Measurements from ENCODE around the gene ZNF878. TPM values are rescaled to one million over a fixed set of nuclear protein-coding genes. Genes with fewer than 3 reads are reported as not detected.
A peak's percentile ranks its signal among the peaks of the same experiment; 100 is the strongest.

Gene ZNF878
- polyA plus RNA-seq (2012; ENCODE audit: insufficient read length, low read depth), result not detected

DNA sequence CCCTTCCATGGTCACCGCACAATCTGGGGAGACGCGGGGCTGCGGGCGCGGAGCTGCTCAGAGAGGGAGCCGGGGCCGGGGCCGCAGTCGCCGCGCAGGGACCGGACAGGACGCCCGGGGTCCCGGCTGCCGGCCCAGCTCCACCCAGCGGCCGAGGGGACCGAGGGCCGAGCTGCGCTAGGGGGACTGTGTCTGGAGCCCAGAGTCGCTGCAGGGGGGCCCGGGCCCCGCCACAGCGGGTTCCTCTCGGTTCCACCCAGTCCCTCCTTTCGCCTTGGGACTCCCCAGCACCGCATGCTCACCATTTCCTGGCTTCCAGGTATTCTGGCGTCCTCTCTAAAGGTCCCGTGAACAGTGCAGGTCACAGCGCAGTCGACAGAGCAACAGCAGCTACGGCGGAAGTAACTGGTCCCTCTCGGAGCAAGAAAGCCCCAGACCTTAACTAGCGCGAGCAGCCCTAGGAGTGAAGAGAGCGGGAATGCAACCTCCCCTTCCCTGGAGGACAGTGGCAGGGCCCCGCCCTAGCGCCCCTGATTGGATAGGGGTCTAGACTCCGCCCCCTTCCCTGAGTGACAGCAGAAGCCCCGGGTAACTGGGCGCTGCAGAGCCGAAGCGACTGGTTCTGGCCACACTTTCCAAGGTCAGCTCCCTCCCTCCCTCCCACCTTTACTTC lies at the start of gene ZNF878:
ZNF878 (minus strand) TSS at position 465 of the 673 bp plus-strand sequence; CDS start at position 305, 160 bp downstream.
- peak; percentile 98; the same call in 1 of the 2 replicates for TF ChIP-seq TAF1 (IDR thresholded peaks at IDR 0.05; ENCODE audit: borderline replicate concordance, insufficient read depth, low read length)
- no peak for TF ChIP-seq FOXP2 (optimal IDR thresholded peaks at IDR 0.05; ENCODE audit: borderline replicate concordance, extremely low read depth, extremely low read length, insufficient read depth)
- TF ChIP-seq, protein P1, sequence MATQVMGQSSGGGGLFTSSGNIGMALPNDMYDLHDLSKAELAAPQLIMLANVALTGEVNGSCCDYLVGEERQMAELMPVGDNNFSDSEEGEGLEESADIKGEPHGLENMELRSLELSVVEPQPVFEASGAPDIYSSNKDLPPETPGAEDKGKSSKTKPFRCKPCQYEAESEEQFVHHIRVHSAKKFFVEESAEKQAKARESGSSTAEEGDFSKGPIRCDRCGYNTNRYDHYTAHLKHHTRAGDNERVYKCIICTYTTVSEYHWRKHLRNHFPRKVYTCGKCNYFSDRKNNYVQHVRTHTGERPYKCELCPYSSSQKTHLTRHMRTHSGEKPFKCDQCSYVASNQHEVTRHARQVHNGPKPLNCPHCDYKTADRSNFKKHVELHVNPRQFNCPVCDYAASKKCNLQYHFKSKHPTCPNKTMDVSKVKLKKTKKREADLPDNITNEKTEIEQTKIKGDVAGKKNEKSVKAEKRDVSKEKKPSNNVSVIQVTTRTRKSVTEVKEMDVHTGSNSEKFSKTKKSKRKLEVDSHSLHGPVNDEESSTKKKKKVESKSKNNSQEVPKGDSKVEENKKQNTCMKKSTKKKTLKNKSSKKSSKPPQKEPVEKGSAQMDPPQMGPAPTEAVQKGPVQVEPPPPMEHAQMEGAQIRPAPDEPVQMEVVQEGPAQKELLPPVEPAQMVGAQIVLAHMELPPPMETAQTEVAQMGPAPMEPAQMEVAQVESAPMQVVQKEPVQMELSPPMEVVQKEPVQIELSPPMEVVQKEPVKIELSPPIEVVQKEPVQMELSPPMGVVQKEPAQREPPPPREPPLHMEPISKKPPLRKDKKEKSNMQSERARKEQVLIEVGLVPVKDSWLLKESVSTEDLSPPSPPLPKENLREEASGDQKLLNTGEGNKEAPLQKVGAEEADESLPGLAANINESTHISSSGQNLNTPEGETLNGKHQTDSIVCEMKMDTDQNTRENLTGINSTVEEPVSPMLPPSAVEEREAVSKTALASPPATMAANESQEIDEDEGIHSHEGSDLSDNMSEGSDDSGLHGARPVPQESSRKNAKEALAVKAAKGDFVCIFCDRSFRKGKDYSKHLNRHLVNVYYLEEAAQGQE (IDR thresholded peaks at IDR 0.05; ENCODE audit: insufficient read depth in 1 of 2, low read depth in 2 of 2, low read length in 2 of 2), result peak in 1 of 2 experiments; percentile 61; a peak in 2 of 4 replicates
- no peak for TF ChIP-seq SIN3A (IDR thresholded peaks at IDR 0.05; ENCODE audit: borderline replicate concordance, insufficient read depth, low read length)
- TF ChIP-seq POLR2AphosphoS5 (IDR thresholded peaks at IDR 0.05; ENCODE audit: low read depth, low read length), result peak; percentile 98

DNA sequence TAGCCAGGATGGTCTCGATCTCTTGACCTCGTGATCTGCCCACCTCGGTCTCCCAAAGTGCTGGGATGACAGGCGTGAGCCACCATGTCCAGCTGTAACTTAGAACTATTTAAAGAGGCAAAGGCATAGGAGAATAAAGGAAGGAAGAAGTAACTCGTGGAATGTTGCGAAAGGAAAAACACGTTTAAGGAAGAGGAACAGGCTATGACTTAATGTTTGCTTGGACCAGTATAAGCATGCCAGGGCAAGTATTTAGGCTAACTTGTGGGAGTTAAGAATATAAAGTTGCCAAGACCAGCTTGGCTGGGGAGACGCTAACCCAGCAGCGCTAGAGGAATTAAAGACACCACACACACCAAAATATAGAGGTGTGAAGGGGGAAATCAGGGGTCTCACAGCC lies 45.3 kb upstream of the ZNF878 start:
- TF ChIP-seq FOXP2 (optimal IDR thresholded peaks at IDR 0.05; ENCODE audit: borderline replicate concordance, extremely low read depth, extremely low read length, insufficient read depth) (no peak), TAF1 (IDR thresholded peaks at IDR 0.05; ENCODE audit: borderline replicate concordance, insufficient read depth, low read length) (no peak), POLR2AphosphoS5 (IDR thresholded peaks at IDR 0.05; ENCODE audit: low read depth, low read length) (no peak), SIN3A (IDR thresholded peaks at IDR 0.05; ENCODE audit: borderline replicate concordance, insufficient read depth, low read length) (no peak)
- TF ChIP-seq, protein P1 (IDR thresholded peaks at IDR 0.05; ENCODE audit: insufficient read depth in 1 of 2, low read depth in 2 of 2, low read length in 2 of 2), result no peak

DNA sequence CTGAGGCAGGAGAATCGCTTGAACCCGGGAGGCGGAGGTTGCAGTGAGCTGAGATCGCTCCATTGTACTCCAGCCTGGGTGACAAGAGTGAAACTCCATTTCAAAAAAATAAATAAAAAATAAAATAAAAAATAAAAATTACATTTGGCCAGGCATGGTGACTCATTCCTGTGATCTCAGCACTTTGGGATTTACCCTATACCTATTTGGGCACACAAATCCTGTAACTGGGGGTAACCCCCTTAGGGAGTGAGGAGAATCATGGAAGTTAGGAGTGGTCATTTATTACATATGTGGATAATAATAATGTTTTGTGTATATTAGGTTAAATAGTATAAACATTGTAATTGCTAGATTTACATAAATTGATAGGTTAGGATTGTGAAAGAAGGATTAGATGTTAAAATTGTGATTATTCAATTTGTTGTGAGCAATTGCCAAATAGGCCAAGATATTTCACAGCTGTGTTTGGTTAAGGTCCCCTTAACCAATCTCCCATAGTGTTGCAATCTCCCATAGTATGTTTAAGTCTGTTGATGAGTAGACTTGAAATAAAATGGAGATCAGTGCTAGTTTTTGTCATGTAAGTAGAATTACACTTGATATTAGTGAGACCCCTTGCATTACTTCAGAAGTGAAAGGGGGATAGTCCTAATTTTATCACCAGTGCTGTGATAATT lies 42.5 kb upstream of the ZNF878 start:
- TF ChIP-seq POLR2AphosphoS5 (IDR thresholded peaks at IDR 0.05; ENCODE audit: low read depth, low read length), result no peak
- no peak for TF ChIP-seq TAF1 (IDR thresholded peaks at IDR 0.05; ENCODE audit: borderline replicate concordance, insufficient read depth, low read length)
- no peak for TF ChIP-seq FOXP2 (optimal IDR thresholded peaks at IDR 0.05; ENCODE audit: borderline replicate concordance, extremely low read depth, extremely low read length, insufficient read depth)
- no peak for TF ChIP-seq SIN3A (IDR thresholded peaks at IDR 0.05; ENCODE audit: borderline replicate concordance, insufficient read depth, low read length)
- TF ChIP-seq, protein P1 (IDR thresholded peaks at IDR 0.05; ENCODE audit: insufficient read depth in 1 of 2, low read depth in 2 of 2, low read length in 2 of 2), result no peak

DNA sequence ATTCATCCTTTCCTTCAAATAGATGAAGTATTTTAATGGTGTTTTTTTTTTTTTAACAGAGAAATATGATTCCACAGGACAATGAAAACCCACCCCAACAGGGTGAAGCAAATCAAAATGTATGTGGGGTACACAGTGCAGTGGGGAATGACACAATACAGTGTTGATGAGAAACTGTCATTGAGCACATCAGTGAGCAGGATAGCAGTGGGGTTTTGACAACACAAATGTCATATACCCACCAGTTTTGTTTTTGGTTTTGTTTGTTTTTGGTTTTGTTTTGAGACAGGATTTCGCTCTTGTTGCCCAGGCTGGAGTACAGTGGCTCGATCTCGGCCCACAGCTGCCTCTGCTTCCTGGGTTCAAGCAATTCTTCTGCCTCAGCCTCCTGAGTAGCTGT lies 41.0 kb upstream of the ZNF878 start:
- TF ChIP-seq SIN3A (IDR thresholded peaks at IDR 0.05; ENCODE audit: borderline replicate concordance, insufficient read depth, low read length), result no peak
- no peak for TF ChIP-seq POLR2AphosphoS5 (IDR thresholded peaks at IDR 0.05; ENCODE audit: low read depth, low read length)
- TF ChIP-seq, protein P1 (IDR thresholded peaks at IDR 0.05; ENCODE audit: insufficient read depth in 1 of 2, low read depth in 2 of 2, low read length in 2 of 2), result no peak
- no peak for TF ChIP-seq FOXP2 (optimal IDR thresholded peaks at IDR 0.05; ENCODE audit: borderline replicate concordance, extremely low read depth, extremely low read length, insufficient read depth)
- TF ChIP-seq TAF1 (IDR thresholded peaks at IDR 0.05; ENCODE audit: borderline replicate concordance, insufficient read depth, low read length), result no peak

Measured in PFSK-1 (cell line).